GM12875 (cell line): ENCODE results near the gene CTSO.
"Not testable (repeated sequence)": the region's sequence is repeated elsewhere in the genome, so short reads cannot be mapped to it uniquely, and the experiment has no call there.

Experiments used
- H3K4me3 ChIP-seq: one replicate; pipeline ENCODE4 v1.5.1; 2011; ENCODE audit warnings: low read depth, low read length, control low read depth
- CTCF ChIP-seq: IDR thresholded peaks from 2 replicates; pipeline ENCODE4 v1.5.1; 2011; ENCODE audit warnings: low read depth, mild to moderate bottlenecking, control low read depth, inconsistent platforms, low read length, moderate library complexity, borderline replicate concordance; ENCODE audit not compliant: insufficient read depth

CTSO gene

GRCh38 chr4:155943605-155944291 is 9.9 kb downstream of the CTSO start:
- no peak overlapping the region for H3K4me3 ChIP-seq
- no peak for TF ChIP-seq CTCF

GRCh38 chr4:155941820-155942219 is 11.8 kb downstream of the CTSO start:
- H3K4me3 ChIP-seq = no peak overlapping the region
- TF ChIP-seq CTCF = no peak

GRCh38 chr4:155941085-155941790 is 12.4 kb downstream of the CTSO start:
- no peak overlapping the region for H3K4me3 ChIP-seq
- no peak for TF ChIP-seq CTCF

GRCh38 chr4:155935389-155935986 is 18.2 kb downstream of the CTSO start:
- no peak for TF ChIP-seq CTCF
- H3K4me3 ChIP-seq = no peak overlapping the region

- not testable (repeated sequence) for H3K4me3 ChIP-seq
Measured at GRCh38 chr4:155934634-155935033, 19.0 kb downstream of the CTSO start.

GRCh38 chr4:155931634-155932033 is 22.0 kb downstream of the CTSO start:
- H3K4me3 ChIP-seq = no peak overlapping the region
- TF ChIP-seq CTCF = no peak

- H3K4me3 ChIP-seq = no peak overlapping the region
- TF ChIP-seq CTCF = no peak
Measured at GRCh38 chr4:155930330-155930729, 23.3 kb downstream of the CTSO start.
